Spleen (tissue), 13 donors: ENCODE data around the gene CNOT3. TPM values are rescaled to one million over a fixed set of nuclear protein-coding genes. Genes with fewer than 3 reads are reported as not detected.

Experiments used
- DNase-seq: peaks from one replicate; pipeline ENCODE4 v3.0.0-alpha.2; 2020
- H3K27ac ChIP-seq, 8 donors: fragments of 200-600 bp; sonication (generic) in 7 of 8; 1 replicate in 4 of 8; 2 replicates in 4 of 8; pipeline versions ENCODE4 v1.5.0 to v1.8.0; 2016 to 2021; ENCODE audit warnings: inconsistent platforms in 4 of 8, mild to moderate bottlenecking in 4 of 8, moderate library complexity in 1 of 8
- H3K27me3 ChIP-seq, 7 donors: fragments of 200-600 bp; sonication (generic) in 6 of 7; replicated peaks in 1 of 7; 1 replicate in 4 of 7; 2 replicates in 3 of 7; pipeline versions ENCODE4 v1.5.0 to v1.8.0; 2016 to 2021; ENCODE audit warnings: inconsistent platforms in 3 of 7, mild to moderate bottlenecking in 1 of 7
- H3K36me3 ChIP-seq, 6 donors: fragments of 200-600 bp; sonication (generic) in 5 of 6; 1 replicate in 4 of 6; 2 replicates in 2 of 6; pipeline versions ENCODE4 v1.5.0 to v1.8.0; 2016 to 2021; ENCODE audit warnings: inconsistent platforms in 2 of 6
- H3K4me1 ChIP-seq, 6 donors: fragments of 200-600 bp; sonication (generic) in 5 of 6; 1 replicate in 3 of 6; 2 replicates in 3 of 6; pipeline versions ENCODE4 v1.5.0 to v1.8.0; 2016 to 2021; ENCODE audit warnings: inconsistent platforms in 3 of 6
- H3K4me3 ChIP-seq, 8 donors: fragments of 200-600 bp; sonication (generic) in 7 of 8; 1 replicate in 4 of 8; 2 replicates in 4 of 8; pipeline versions ENCODE4 v1.5.0 to v1.8.0; 2016 to 2021; ENCODE audit warnings: inconsistent platforms in 4 of 8, mild to moderate bottlenecking in 4 of 8, moderate library complexity in 2 of 8
- H3K9me3 ChIP-seq, 8 donors: fragments of 200-600 bp; sonication (generic) in 7 of 8; 1 replicate in 4 of 8; 2 replicates in 4 of 8; pipeline versions ENCODE4 v1.5.0 to v1.8.0; 2016 to 2021; ENCODE audit warnings: inconsistent platforms in 4 of 8
- POLR2A ChIP-seq, 3 donors: fragments of 450-650 bp; IDR thresholded peaks; one replicate each; pipeline ENCODE4 v1.5.1; 2017; ENCODE audit warnings: antibody characterized with exemption in 3 of 3, mild to moderate bottlenecking in 1 of 3
- POLR2AphosphoS5 ChIP-seq, 3 donors: sonication (generic); formaldehyde crosslinking; IDR thresholded peaks; one replicate each; pipeline ENCODE4 v1.5.1; 2017; ENCODE audit warnings: antibody characterized with exemption in 3 of 3
- WGBS, 5 donors: extraction: QIAGEN DNeasy Blood & Tissue Kit in 3 of 5; methylation state at CpG; one replicate each; pipeline versions ENCODE4 v1.1.5 to v1.1.7; 2013 to 2018; 5-methylcytosine and 5-hydroxymethylcytosine counted together
- intact Hi-C: fragments of 100-400 bp; cut with DNase I; formaldehyde crosslinking; loops from one replicate; pipeline ENCODE4 v1.15.0; 2023; ENCODE audit warnings: low total_unique reads
- long read RNA-seq, 2 donors: transcript quantifications; one replicate each; lab custom pipeline, GENCODE V29; 2026
- polyA plus RNA-seq, 3 donors: library from polyadenylated mRNA; stranded (reverse); fragments of 200-250 nt; gene quantifications; one replicate each; pipeline ENCODE4 v1.2.1, GENCODE V29; 2013
- total RNA-seq, 7 donors: library from RNA; depleted of rRNA in 3 of 7; stranded (reverse); fragments of >200 nt in 3 of 7; fragmentation: NEBNext Ultra II Directional in 4 of 7; extraction: Animal tissue kit (Norgen Biotek cat#: 25700) in 4 of 7; gene quantifications; one replicate each; pipeline versions ENCODE4 v1.1.0 to v1.2.1, GENCODE V29; 2016 to 2021
- TF ChIP-seq, protein P1 (sequence below), 11 experiments: fragments of 200-600 bp in 7 of 11; fragments of 450-650 bp in 4 of 11; sonication (generic) in 4 of 11; IDR thresholded peaks in 8 of 11; conservative IDR thresholded peaks in 3 of 11; 1 replicate in 7 of 11; 2 replicates in 4 of 11; pipeline versions ENCODE4 v1.4.0 to v1.8.0; 2016 to 2021; ENCODE audit warnings: antibody characterized with exemption in 11 of 11, inconsistent platforms in 4 of 11, mild to moderate bottlenecking in 1 of 11
- donor health status: healthy with polysubstance abuse.
- donor health status: DM: no; HTN: no; CAD: no; lungs with moderate emphysema.
- donor health status: DM: no; HTN: no; CAD: no.
- donor health status: Bipolar disorder and iron deficiency.
- donor health status: healthy.
- donor health status: DM: no; HTN: no; CAD: no.
- donor health status: DM: yes; HTN: yes; CAD: no.

CNOT3 gene
- 10 to 100 TPM; 40.7 to 56.1 (median 48.2) TPM for total RNA-seq
- polyA plus RNA-seq, result 10 to 100 TPM; 17.7 to 34.3 (median 24.6) TPM
- long read RNA-seq, donor 1, partial matches to known transcripts, result 5 of 8 reads
- long read RNA-seq, donor 1, other reads (novel, unspliced or antisense), result 0 of 8 reads
- long read RNA-seq, donor 2, partial matches to known transcripts, result 8 of 9 reads
- long read RNA-seq, donor 2, other reads (novel, unspliced or antisense), result 0 of 9 reads

DNA sequence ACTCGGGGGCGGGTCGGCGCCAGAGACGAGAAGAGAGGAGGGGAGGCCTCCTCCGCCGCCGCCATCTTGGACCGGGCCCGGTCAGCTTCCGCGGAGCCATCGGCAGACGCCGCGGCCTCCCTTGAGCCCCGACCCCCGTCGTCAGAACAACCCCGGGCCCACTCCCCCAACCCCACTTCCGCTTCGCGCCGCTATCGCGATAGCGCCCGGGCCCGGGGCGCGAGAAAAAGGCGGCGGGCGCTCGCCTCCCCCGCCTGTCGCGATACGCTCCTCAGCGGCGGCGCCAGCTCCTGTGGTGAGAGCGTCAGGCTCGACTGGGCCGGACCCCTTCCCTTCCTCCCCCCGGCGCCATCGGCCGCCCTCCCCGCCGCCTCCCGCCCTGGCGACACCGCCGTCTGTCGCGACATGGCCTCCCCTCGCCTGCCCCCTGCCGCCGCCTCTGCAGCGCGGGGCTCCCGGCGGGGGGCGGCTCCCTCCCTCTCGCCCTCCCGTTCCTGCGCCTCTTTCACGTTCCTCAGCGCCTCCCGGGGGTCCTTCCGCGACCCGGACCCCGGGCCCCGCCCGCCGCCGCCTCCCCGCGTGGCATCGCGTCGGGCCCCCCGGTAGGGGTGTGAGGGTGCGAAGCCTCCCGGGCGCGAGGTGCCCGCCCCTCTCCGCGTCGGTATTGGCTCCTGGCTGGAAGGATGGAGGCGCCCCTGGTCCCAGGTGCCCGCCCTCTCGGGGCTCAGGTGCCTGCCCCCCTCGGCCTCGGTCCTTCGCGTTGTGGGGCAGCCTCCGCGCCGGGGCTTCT, at the start of gene CNOT3:
Gene CNOT3, plus strand, starts transcription at position 64 of the 790 bp plus-strand sequence. CDS start 5,217 bp downstream, outside the sequence.
- Histone ChIP-seq H3K4me3 (peak within 1 kb of the TSS; percentile 73 to 97 (median 92)), H3K4me1 (peaks cover 24 to 56% (median 50%) of the 10 kb centered on the region in 6 donors), H3K27me3 (no peaks in the 10 kb centered on the region), H3K36me3 (peaks cover 0 to 47% (median 13%) of the 10 kb centered on the region in 6 donors), H3K9me3 (no peaks in the 10 kb centered on the region), H3K27ac (peak within 1 kb of the TSS; percentile 86 to 98 (median 96))
- peak; percentile 89 for DNase-seq
- intact Hi-C loops, result no loop called here
- 0 to 1% (median 1%) methylated on average over 19 to 103 of the region's 103 CpGs for WGBS, 5 donors
- TF ChIP-seq POLR2AphosphoS5 (IDR thresholded peaks at IDR 0.05), result peak; percentile 94 to 96 (median 95)
- peak in 1 of 3 donors; percentile 81 for TF ChIP-seq POLR2A (IDR thresholded peaks at IDR 0.05)
- TF ChIP-seq, protein P1, sequence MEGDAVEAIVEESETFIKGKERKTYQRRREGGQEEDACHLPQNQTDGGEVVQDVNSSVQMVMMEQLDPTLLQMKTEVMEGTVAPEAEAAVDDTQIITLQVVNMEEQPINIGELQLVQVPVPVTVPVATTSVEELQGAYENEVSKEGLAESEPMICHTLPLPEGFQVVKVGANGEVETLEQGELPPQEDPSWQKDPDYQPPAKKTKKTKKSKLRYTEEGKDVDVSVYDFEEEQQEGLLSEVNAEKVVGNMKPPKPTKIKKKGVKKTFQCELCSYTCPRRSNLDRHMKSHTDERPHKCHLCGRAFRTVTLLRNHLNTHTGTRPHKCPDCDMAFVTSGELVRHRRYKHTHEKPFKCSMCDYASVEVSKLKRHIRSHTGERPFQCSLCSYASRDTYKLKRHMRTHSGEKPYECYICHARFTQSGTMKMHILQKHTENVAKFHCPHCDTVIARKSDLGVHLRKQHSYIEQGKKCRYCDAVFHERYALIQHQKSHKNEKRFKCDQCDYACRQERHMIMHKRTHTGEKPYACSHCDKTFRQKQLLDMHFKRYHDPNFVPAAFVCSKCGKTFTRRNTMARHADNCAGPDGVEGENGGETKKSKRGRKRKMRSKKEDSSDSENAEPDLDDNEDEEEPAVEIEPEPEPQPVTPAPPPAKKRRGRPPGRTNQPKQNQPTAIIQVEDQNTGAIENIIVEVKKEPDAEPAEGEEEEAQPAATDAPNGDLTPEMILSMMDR (IDR thresholded peaks at IDR 0.05 in 8 of 11, conservative IDR thresholded peaks at IDR 0.05 in 3 of 11), result peak in 1 of 11 experiments; percentile 32

DNA sequence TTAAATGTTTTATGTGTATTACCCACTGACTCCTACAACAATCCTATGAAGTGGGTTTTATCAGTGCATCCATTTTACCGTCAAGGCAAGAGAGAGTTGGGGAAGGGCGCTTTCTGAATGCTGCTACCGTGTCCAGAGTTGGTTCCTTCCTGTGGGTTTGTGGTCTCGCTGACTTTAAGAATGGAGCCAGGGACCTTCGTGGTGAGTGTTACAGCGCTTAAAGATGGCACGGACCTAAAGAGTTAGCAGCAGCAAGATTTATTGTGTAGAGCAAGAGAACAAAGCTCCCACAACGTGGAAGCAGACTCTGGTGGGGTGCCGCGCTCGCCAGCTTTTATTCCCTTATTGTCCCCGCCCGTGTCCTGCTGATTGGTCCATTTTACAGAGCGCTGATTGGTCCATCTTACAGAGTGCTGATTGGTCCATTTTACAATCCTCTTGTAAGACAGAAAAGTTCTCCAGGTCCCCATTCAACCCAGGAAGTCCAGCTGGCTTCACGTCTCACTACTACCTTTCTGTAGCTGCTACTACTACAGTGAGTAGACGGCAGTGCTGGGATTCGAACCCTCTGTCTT, 43.0 kb upstream of the CNOT3 start:
- no peak for TF ChIP-seq POLR2AphosphoS5 (IDR thresholded peaks at IDR 0.05)
- TF ChIP-seq, protein P1 (IDR thresholded peaks at IDR 0.05 in 8 of 11, conservative IDR thresholded peaks at IDR 0.05 in 3 of 11), result no peak
- no peak for TF ChIP-seq POLR2A (IDR thresholded peaks at IDR 0.05)
- WGBS, 5 donors, result 51 to 70% (median 53%) methylated on average over 17 of the region's 17 CpGs
- intact Hi-C loops, result no loop called here
- no peak overlapping the region for H3K27ac ChIP-seq
- H3K36me3 ChIP-seq, result peaks cover 0 to 9% (median 0%) of the 10 kb centered on the region in 6 donors
- peaks cover 3 to 46% (median 16%) of the 10 kb centered on the region in 6 donors for H3K4me1 ChIP-seq
- no peak overlapping the region for H3K4me3 ChIP-seq
- H3K9me3 ChIP-seq, result no peaks in the 10 kb centered on the region
- DNase-seq, result no peak
- H3K27me3 ChIP-seq, result peaks cover 0 to 51% (median 17%) of the 10 kb centered on the region in 7 donors

DNA sequence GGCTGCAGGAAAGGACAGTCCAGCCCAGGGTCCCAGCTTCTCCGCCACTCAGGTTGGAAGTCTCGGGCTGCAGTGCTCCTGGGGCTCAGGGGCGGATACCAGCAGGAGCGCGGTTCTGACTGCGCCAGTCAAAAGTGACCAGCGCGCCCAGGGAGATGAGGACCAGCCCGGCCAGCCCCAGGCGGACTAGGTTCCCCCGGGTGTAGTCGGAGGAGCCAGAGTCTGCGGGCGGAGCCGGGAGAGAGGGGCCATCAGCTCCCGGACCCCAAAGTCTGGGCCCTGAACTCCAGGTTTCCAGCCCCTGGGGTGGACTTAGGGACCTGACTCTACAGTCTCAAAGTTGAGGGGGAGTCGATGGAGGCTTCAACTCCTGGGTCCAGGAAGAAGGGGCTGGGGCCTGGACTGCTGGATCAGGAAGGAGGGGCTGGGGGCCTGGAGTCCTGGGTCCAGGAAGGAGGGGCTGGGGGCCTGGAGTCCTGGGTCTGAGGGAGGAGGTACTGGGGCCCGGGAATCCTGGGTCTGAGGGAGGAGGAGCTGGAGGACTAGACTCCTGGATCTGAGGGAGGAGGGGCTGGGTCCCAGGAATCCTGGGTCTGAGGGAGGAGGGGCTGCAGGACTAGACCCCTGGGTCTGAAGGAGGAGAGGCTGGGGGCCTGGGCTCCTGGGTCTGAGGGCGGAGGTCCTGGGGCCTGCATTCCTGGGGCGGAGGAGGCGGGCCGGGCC, 42.3 kb upstream of the CNOT3 start:
- Histone ChIP-seq H3K4me1 (peaks cover 3 to 53% (median 16%) of the 10 kb centered on the region in 6 donors), H3K9me3 (no peaks in the 10 kb centered on the region), H3K36me3 (peaks cover 0 to 9% (median 0%) of the 10 kb centered on the region in 6 donors), H3K27ac (peak overlapping the region in 3 of 8 donors; percentile 79 to 85 (median 83)), H3K27me3 (peaks cover 0 to 44% (median 14%) of the 10 kb centered on the region in 7 donors), H3K4me3 (peak overlapping the region in 6 of 8 donors; percentile 22 to 65 (median 32))
- 74 to 88% (median 76%) methylated on average over 16 to 22 of the region's 22 CpGs for WGBS, 5 donors
- TF ChIP-seq, protein P1 (IDR thresholded peaks at IDR 0.05 in 8 of 11, conservative IDR thresholded peaks at IDR 0.05 in 3 of 11), result no peak
- TF ChIP-seq POLR2A (IDR thresholded peaks at IDR 0.05) (no peak), POLR2AphosphoS5 (IDR thresholded peaks at IDR 0.05) (no peak)
- intact Hi-C loops, result no loop called here
- DNase-seq, result no peak
